Right ventricle myocardium inferior (tissue), 1 donor: Measurements from ENCODE around the gene ZNF473. TPM values are rescaled to one million over a fixed set of nuclear protein-coding genes. Genes with fewer than 3 reads are reported as not detected.
A peak's percentile ranks its signal among the peaks of the same experiment; 100 is the strongest.
"Not testable (repeated sequence)": the region's sequence is repeated elsewhere in the genome, so short reads cannot be mapped to it uniquely, and the experiment has no call there.

Experiments
- ATAC-seq: fragments of 200-7000 bp; cut with Tn5 transposase; one replicate; pipeline ENCODE4 v1.9.1; 2020; ENCODE audit warnings: mild to moderate bottlenecking, moderate library complexity
- DNase-seq: peaks from one replicate; pipeline ENCODE4 v3.0.0; 2021; ENCODE audit errors: missing footprints
- intact Hi-C: fragments of 100-400 bp; cut with DNase I; formaldehyde crosslinking; loops from one replicate; pipeline ENCODE4 v1.11.0; 2022
- total RNA-seq: library from RNA; stranded (reverse); fragmentation: NEBNext Ultra II Directional; extraction: Animal tissue kit (Norgen Biotek cat#: 25700); gene quantifications from one replicate; pipeline ENCODE4 v1.2.1, GENCODE V29; 2021
- donor health status: DM: no; HTN: yes; CAD: no; lungs with severe emphysema.

The ZNF473 gene
- total RNA-seq, 1 donor from 2014 or later: 3.2 TPM

GRCh38 chr19:50076581-50077355 is 51.0 kb downstream of the ZNF473 start:
- intact Hi-C loops, DNase-seq, ATAC-seq: not testable (repeated sequence)

DNA sequence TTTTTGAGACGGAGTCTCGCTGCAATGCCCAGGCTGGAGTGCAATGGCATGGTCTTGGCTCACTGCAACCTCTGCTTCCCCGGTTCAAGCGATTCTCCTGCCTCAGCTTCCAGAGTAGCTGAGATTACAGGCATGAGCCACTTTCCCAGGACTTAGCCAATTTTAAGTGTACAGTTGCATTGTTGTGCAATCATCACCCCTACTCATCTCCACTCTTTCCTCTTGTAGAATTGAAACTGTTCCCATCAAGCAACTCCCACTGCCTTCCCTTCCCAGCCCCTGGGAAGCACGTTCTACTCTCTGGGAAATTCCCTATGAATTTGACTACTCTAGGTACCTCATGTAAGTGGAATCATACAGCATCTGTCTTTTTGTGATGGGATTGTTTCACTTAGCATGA is 53.2 kb downstream of the ZNF473 start:
- ATAC-seq, DNase-seq, intact Hi-C loops: not testable (repeated sequence)

GRCh38 chr19:50084440-50084839 is 58.6 kb downstream of the ZNF473 start:
- intact Hi-C loops, ATAC-seq, DNase-seq: not testable (repeated sequence)

DNA sequence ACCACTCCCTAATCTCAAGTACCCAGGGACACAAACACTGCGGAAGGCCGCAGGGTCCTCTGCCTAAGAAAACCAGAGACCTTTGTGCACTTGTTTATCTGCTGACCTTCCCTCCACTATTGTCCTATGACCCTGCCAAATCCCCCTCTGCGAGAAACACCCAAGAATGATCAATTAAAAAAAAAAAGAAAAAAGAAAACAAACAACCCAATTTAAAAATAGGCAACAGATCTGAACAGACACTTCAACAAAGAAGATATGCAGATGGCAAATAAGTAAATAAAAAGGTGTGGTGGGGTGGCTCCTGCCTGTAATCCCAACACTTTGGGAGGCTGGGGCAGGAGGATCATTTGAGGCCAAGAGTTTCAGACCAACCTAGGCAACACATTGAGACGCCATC is 61.3 kb downstream of the ZNF473 start:
- DNase-seq, ATAC-seq, intact Hi-C loops: not testable (repeated sequence)

DNA sequence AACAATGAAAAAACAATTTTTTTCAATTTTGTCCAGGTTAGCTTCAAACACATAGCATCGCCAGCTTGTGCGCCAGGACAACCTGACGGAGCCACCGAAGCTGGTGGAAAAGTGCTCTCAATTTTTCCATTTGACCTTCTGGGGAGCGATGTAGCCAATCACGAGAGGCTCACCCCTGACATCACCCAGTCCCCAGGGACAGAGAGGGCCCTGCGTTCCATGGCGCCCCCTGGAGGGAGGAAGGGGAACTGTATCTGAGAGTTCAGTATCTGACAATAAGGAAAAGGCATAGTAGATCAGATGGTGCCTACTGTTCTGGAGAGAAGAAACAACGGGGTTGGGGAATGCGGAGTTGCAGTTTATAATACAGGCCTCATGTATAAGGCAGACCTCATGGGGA is 64.9 kb downstream of the ZNF473 start:
- DNase-seq, ATAC-seq, intact Hi-C loops: not testable (repeated sequence)

DNA sequence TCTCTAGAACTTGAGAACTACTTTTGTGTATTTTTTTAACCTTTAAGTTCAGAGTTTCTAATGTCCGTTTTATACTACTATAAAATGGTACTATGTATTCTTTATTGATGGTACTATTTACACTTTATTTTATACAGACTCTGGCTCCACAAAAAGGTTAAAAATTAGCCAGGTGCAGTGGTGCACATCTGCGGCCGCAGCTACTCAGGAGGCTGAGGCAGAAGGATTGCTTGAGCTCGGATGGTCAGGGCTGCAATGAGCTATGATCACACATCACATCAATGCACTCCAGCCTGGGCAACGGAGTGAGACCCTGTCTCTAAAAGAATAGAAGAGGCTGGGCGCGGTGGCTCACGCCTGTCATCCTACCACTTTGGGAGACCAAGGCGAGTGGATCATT is 66.0 kb downstream of the ZNF473 start:
- DNase-seq, intact Hi-C loops, ATAC-seq: not testable (repeated sequence)

- intact Hi-C loops, DNase-seq, ATAC-seq: not testable (repeated sequence)
Measured at GRCh38 chr19:50092597-50092996, 66.8 kb downstream of the ZNF473 start.

- intact Hi-C loops, DNase-seq, ATAC-seq: not testable (repeated sequence)
Measured at GRCh38 chr19:50097884-50098283, 72.1 kb downstream of the ZNF473 start.

- intact Hi-C loops, ATAC-seq: not testable (repeated sequence)
- peak; percentile 85 for DNase-seq
Measured at GRCh38 chr19:50098892-50099291, 73.1 kb downstream of the ZNF473 start.

DNA sequence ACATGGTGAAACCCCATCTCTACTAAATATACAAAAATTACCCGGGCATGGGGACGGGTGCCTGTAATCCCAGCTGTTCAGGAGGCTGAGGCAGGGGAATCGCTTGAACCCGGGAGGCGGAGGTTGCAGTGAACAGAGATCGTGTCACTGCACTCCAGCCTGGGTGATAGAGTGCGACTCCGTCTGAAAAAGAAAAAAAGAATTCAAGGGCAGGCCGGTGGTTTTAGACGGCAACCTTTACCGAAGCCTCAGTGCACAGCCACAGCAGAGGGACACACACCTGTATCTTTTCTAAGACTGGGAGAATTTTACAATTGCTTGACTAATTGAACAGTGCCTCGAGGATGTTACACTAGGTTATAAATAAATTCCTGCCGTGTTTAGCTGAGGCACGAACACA is 73.9 kb downstream of the ZNF473 start:
- intact Hi-C loops, ATAC-seq, DNase-seq: not testable (repeated sequence)

- DNase-seq, intact Hi-C loops, ATAC-seq: not testable (repeated sequence)
Measured at GRCh38 chr19:50100946-50101345, 75.1 kb downstream of the ZNF473 start.

Other genes with a start within 250 kb of the ZNF473 start
- gene FUZ, start 212.7 kb upstream of the ZNF473 start, total RNA-seq: 21.0 TPM
- gene MED25, start 207.7 kb upstream of the ZNF473 start, total RNA-seq: 70.4 TPM
- 122 TPM for gene PTOV1, start 174.8 kb upstream of the ZNF473 start, total RNA-seq
- 36.9 TPM for gene PNKP, start 158.4 kb upstream of the ZNF473 start, total RNA-seq
- 37.2 TPM for gene AKT1S1, start 148.7 kb upstream of the ZNF473 start, total RNA-seq
- gene TBC1D17, start 148.3 kb upstream of the ZNF473 start, total RNA-seq: 44.9 TPM
- gene IL4I1, start 129.1 kb upstream of the ZNF473 start, total RNA-seq: 0.30 TPM
- gene ATF5, start 96.8 kb upstream of the ZNF473 start, total RNA-seq: 10.4 TPM
- 30.4 TPM for gene NUP62, start 96.5 kb upstream of the ZNF473 start, total RNA-seq
- 0.60 TPM for gene SIGLEC11, start 64.8 kb upstream of the ZNF473 start, total RNA-seq
- 22.9 TPM for gene VRK3, start 633 bp upstream of the ZNF473 start, total RNA-seq
- not detected for gene IZUMO2, start 137.3 kb downstream of the ZNF473 start, total RNA-seq
- 99.3 TPM for gene MYH14, start 177.6 kb downstream of the ZNF473 start, total RNA-seq